Measurements from ENCODE around the gene DCST2.

DNA sequence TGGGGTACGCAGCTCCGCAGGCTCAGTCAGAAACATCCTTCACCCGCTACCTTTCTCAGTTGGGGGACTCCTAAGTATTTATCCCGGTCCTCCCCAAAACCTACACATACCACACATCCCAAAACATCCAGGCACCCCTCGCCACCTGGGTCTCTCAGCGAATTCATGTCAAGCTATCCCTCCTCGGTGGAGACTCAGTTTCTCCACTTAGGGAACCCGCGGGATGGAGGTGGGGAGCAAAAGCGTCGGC lies 32.2 kb downstream of the DCST2 start:
- TF ChIP-seq POLR2A (IDR thresholded peaks at IDR 0.05) = no peak
- TF ChIP-seq, protein P1, sequence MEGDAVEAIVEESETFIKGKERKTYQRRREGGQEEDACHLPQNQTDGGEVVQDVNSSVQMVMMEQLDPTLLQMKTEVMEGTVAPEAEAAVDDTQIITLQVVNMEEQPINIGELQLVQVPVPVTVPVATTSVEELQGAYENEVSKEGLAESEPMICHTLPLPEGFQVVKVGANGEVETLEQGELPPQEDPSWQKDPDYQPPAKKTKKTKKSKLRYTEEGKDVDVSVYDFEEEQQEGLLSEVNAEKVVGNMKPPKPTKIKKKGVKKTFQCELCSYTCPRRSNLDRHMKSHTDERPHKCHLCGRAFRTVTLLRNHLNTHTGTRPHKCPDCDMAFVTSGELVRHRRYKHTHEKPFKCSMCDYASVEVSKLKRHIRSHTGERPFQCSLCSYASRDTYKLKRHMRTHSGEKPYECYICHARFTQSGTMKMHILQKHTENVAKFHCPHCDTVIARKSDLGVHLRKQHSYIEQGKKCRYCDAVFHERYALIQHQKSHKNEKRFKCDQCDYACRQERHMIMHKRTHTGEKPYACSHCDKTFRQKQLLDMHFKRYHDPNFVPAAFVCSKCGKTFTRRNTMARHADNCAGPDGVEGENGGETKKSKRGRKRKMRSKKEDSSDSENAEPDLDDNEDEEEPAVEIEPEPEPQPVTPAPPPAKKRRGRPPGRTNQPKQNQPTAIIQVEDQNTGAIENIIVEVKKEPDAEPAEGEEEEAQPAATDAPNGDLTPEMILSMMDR (IDR thresholded peaks at IDR 0.05 in 4 of 5, conservative IDR thresholded peaks at IDR 0.05 in 1 of 5) = no peak
